ENCODE measurements around the gene PPP3CB. TPM values are rescaled to one million over a fixed set of nuclear protein-coding genes. Genes with fewer than 3 reads are reported as not detected.

PPP3CB gene
- total and polyA plus RNA-seq, 2 donors from 2014 or later = 26.8 to 36.1 TPM

- no peaks in the 10 kb centered on the region for H3K4me1 ChIP-seq (ENCODE audit: control insufficient read depth in 2 of 3, insufficient read depth in 2 of 3, low read depth in 1 of 3, low read length in 3 of 3)
- DNase-seq (no peak), FAIRE-seq (no peak)
- H3K9ac ChIP-seq (ENCODE audit: low read length in 3 of 3) = no peak overlapping the region
- no peak overlapping the region for H3K27ac ChIP-seq (ENCODE audit: low read depth in 2 of 2, low read length in 2 of 2)
- peaks cover 0 to 3% (median 0%) of the 10 kb centered on the region in 3 donors for H3K36me3 ChIP-seq (ENCODE audit: control insufficient read depth in 2 of 3, insufficient read depth in 3 of 3, low read length in 3 of 3)
- H3K9me3 ChIP-seq (ENCODE audit: control insufficient read depth in 2 of 3, insufficient read depth in 1 of 3, low read length in 3 of 3) = no peaks in the 10 kb centered on the region
- H3K4me3 ChIP-seq (ENCODE audit: low read length in 3 of 3) = no peak overlapping the region
- no peak for TF ChIP-seq CTCF (IDR thresholded peaks at IDR 0.05; ENCODE audit: borderline replicate concordance, extremely low read depth, insufficient read depth)
- no peaks in the 10 kb centered on the region for H3K27me3 ChIP-seq (ENCODE audit: control insufficient read depth, insufficient read depth, low read length)
- intact Hi-C loops (cut with DNase I) = no loop called here
Measured at GRCh38 chr10:73456187-73456890, 39.5 kb downstream of the PPP3CB start.

DNA sequence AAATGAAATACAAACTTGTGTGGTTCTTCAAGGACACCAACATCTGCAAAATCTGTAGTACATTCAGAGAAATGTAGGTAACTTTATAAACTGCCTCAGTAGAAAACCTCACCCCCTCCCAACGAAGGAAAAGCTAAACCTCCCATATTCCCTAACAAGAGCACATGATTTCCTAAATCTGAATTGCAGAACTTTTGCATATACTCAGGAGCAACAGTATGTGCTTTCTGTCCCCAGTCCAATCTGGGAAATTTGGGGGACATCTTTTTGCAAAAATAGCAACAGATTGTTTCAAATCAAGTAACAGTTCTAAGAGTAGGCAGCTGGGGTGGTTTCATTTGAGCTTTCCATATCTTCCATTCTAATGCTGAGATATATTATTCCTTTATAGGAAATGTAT is 46.7 kb downstream of the PPP3CB start:
- no peak overlapping the region for H3K4me3 ChIP-seq (ENCODE audit: low read length in 3 of 3)
- H3K27ac ChIP-seq (ENCODE audit: low read depth in 2 of 2, low read length in 2 of 2) = no peak overlapping the region
- no peak for TF ChIP-seq CTCF (IDR thresholded peaks at IDR 0.05; ENCODE audit: borderline replicate concordance, extremely low read depth, insufficient read depth)
- DNase-seq = no peak
- H3K9ac ChIP-seq (ENCODE audit: low read length in 3 of 3) = no peak overlapping the region
- no peaks in the 10 kb centered on the region for H3K4me1 ChIP-seq (ENCODE audit: control insufficient read depth in 2 of 3, insufficient read depth in 2 of 3, low read depth in 1 of 3, low read length in 3 of 3)
- H3K36me3 ChIP-seq (ENCODE audit: control insufficient read depth in 2 of 3, insufficient read depth in 3 of 3, low read length in 3 of 3) = peaks cover 0 to 3% (median under 1%) of the 10 kb centered on the region in 3 donors
- no peaks in the 10 kb centered on the region for H3K27me3 ChIP-seq (ENCODE audit: control insufficient read depth, insufficient read depth, low read length)
- intact Hi-C loops (cut with DNase I) = no loop called here
- no peaks in the 10 kb centered on the region for H3K9me3 ChIP-seq (ENCODE audit: control insufficient read depth in 2 of 3, insufficient read depth in 1 of 3, low read length in 3 of 3)
- no peak for FAIRE-seq

DNA sequence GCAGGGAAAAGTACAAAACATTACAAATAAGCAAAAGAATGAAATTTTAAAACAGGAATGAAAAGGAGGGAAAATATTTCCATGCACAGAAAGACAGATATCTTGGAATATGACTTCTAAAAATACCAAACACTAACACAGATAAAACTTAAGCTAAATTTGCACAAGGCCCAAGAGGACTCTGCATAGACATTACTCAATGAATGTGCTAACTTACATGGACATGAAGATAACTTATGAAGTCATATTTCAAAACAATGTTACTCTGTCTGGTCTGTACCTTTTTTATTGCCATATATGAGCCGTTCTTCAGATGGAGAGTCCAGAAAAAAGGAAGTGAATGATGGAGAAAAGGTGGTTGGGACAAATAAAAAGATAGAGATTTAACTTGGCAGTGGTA is 47.4 kb downstream of the PPP3CB start:
- Histone ChIP-seq H3K4me3 (ENCODE audit: low read length in 3 of 3) (no peak overlapping the region), H3K9me3 (ENCODE audit: control insufficient read depth in 2 of 3, insufficient read depth in 1 of 3, low read length in 3 of 3) (no peaks in the 10 kb centered on the region), H3K9ac (ENCODE audit: low read length in 3 of 3) (no peak overlapping the region), H3K36me3 (ENCODE audit: control insufficient read depth in 2 of 3, insufficient read depth in 3 of 3, low read length in 3 of 3) (peaks cover 0 to 5% (median 3%) of the 10 kb centered on the region in 3 donors), H3K27me3 (ENCODE audit: control insufficient read depth, insufficient read depth, low read length) (no peaks in the 10 kb centered on the region), H3K27ac (ENCODE audit: low read depth in 2 of 2, low read length in 2 of 2) (no peak overlapping the region), H3K4me1 (ENCODE audit: control insufficient read depth in 2 of 3, insufficient read depth in 2 of 3, low read depth in 1 of 3, low read length in 3 of 3) (no peaks in the 10 kb centered on the region)
- intact Hi-C loops (cut with DNase I) = no loop called here
- no peak for TF ChIP-seq CTCF (IDR thresholded peaks at IDR 0.05; ENCODE audit: borderline replicate concordance, extremely low read depth, insufficient read depth)
- DNase-seq (no peak), FAIRE-seq (no peak)

All from kidney (tissue), 14 donors.